Measurements from ENCODE around the gene LENG1.
"Not testable (repeated sequence)": the region's sequence is repeated elsewhere in the genome, so short reads cannot be mapped to it uniquely, and the experiment has no call there.

Gene LENG1

DNA sequence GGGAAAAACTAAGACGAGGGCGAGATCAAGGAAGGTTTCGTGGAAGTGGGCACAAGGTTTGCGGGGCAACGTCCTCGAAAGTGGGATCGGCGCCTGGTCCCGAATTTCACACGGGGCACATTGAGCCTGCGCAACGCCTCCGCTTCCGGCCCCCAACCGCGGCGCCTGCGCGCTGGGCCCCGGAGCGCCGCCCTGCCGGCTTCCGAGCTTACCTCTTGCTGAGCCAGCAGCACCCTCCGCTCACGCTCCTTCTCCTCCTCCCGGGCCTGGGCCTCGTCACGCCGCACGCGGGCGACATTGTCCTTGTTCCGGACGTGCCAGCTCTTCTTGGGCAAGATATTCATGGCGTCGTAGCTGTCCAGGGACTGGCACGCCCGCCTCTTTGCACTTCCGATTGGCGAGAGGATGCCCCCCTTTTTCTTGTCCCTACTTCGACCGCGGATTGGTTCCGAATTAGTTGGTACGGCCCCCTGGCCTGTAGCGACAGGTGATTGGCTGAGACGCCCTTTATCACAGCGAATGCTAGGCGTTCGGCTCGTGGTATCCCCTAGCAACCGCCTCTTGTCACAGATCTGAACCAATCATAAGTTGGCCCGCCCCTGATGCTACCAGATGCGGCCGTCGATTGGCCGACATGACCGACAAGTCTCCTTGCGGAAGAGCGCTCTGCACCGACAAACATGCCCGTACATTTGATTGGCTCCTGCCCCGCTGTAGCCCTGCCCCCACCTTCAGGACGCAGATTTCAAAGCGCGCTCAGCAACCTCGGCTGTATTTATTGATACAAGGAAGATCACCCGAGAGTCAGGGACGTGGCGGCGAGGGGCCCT, at the start of gene LENG1:
Gene LENG1, minus strand, starts transcription at position 370 of the 830 bp plus-strand sequence. Its CDS starts 26 bp downstream, at position 344.
- DNase-seq = peak; percentile 100

- no peak for DNase-seq
Measured at GRCh38 chr19:54208784-54209057, 49.2 kb upstream of the LENG1 start.

DNA sequence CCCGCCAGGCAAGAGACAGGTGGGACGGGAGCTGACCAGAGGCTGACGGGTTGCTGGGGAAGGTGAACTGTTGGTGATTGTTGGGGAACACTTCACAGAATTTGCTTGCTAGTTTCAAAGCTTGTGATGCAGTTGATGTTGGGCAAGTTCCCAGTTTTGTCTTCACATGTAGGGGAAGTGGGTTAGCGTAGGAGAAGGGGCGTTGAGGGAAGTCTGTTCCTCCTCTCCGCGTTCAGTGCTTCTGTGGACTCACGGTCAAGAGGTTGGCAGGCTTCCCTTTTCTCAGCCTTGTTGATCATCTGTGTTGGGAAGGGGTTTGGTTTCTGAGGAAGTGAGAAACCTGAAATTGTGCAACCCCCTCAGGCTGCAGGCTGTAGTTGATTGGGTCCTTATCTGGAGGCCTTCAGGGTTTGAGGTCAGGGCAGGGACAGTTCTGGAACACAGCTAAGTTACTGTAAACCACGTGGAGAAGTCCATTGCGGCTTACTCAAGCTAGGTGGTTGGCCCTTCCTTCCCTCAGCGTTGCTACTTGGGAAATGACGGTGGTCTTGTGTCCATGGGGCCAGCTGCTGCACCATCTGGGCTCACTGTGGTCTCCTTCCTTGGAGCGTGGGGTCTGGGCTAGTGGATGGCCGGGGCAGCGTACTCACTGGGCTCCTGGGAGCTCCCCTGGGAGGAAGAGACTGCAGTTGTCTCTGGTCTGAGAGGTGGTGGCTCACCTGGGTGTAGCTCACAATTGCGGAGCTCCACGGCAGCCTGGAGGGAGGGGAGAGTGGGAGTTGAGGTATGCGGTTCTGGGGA, 48.7 kb upstream of the LENG1 start:
- DNase-seq = no peak

DNA sequence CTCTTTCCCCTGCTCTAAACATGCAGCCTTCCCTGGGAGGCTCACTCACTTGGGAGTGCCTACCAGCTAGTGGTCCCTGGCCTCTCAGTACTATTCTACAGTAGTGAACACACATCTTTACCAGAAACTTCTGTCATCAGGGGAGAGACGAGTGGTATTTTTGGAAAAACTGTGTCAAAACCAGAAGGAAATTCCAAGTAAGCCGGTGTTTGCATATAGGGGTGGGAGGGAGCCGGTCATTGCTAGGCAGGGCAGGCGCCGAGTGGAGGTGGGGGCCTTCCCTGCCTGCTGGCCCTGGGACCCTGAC, 48.1 kb upstream of the LENG1 start:
- no peak for DNase-seq

DNA sequence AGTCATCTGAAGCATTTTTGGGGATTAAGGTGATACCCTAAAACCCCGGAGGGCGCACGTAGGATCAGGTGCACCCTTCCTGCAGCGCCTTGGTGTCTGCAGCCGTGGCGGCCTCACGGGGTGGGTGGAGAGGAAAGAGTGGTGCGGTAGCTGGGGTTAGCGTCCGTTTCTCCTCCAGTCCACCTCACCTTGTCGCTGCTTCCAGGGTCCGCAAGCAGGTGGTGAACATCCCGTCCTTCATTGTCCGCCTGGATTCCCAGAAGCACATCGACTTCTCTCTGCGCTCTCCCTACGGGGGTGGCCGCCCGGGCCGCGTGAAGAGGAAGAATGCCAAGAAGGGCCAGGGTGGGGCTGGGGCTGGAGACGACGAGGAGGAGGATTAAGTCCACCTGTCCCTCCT, 47.7 kb upstream of the LENG1 start:
- not testable (repeated sequence) for DNase-seq

GRCh38 chr19:54206831-54207177, 47.3 kb upstream of the LENG1 start:
- no peak for DNase-seq

DNA sequence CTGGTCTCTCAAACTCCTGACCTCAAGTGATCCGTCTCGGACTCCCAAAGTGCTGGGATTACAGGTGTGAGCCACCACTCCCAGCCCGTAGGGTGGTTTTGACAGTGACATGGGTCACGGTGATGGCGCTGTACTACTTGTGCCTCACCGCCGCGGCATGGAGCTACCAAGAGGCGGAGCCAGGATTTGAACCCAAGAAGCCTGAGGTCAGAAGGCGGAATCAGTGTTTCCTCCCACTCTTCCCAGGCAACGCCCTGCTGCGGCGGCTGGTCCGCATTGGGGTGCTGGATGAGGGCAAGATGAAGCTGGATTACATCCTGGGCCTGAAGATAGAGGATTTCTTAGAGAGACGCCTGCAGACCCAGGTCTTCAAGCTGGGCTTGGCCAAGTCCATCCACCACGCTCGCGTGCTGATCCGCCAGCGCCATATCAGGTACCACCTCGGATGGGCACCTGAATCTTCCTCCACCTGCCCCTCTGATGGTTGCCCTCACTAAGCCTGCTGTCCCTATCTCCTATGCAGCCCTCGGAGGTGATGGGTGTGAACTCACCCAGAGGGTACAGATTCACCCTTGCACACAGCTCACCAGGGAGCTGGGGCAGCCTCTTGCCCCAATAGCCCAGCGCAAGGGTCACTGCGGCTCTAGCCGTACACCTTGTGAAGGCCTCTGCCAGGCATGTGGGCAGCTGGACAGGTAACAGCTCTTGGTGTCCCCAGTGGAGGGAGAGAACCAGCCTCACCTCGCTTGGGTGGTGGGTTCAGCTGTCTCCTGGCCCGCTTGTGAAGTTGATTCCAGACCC, 46.7 kb upstream of the LENG1 start:
- no peak for DNase-seq

DNA sequence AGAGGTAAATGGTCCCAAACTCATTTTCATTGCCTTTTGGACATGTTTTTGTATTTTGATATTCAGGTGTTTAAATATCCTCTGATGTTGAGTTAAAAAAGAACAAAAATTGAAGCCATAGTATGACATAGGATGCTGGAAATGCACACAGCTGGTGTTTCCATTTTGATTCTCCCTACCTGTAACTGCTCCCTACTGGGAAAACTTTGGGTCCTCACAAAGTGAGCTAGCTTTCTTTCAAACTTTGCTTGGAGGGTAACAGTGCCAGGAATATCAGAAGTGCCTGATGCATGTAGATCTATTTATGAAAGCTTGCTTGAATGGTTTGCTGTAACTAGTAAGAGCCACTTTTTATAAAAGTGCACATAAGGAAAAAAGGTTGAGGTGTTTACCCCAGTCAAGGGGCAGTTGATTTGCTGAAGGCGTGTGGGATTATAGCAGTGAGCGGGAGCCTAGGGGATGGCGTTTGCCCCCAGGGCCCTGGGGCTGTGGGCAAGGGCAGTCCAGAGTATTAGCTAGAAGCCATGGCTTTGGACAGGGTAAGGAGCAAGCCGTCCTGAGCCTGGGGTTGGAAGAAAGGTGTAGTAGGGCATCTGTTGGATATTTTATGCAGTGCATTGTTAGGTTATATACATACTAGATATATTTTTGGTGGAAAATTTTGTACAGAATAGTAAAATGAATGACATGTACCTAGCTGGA, 45.4 kb upstream of the LENG1 start:
- no peak for DNase-seq

DNA sequence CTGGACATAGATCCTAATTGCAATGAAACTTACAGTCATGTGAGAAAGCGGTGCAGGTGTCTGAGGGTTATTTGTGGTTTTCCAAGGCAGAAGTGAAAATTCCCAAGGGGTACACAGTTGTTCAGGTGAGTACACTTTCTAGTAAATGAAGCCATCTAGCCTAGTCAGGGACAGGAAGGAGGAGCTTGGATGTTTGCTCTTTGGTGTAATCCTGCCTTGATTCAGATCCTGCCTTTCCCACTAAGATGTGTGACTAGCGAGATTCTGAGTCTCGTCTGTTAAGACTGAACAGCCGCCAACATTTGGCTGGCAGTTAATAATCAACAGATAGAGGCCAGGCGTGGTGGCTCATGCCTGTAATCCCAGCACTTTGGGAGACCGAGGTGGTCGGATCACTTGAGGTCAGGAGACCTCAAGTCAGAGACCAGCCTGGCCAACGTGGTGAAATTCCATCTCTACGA, 43.7 kb upstream of the LENG1 start:
- no peak for DNase-seq

DNA sequence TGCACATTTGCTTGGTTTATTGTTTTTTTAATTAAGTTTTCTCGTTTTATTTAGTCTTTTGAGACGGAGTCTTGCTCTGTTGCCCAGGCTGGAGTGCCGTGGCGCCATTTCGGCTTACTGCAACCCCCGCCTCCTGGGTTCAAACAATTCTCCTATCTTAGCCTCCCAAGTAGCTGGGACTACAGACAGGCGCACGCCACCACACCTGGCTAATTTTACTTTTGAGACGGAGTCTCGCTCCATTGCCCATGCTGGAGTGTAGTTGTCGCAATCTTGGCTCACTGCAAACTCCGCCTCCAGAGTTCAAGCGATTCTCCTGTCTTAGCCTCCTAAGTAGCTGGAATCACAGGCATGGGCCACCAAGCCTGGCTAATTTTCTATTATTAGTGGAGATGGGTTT, 42.5 kb upstream of the LENG1 start:
- no peak for DNase-seq

DNA sequence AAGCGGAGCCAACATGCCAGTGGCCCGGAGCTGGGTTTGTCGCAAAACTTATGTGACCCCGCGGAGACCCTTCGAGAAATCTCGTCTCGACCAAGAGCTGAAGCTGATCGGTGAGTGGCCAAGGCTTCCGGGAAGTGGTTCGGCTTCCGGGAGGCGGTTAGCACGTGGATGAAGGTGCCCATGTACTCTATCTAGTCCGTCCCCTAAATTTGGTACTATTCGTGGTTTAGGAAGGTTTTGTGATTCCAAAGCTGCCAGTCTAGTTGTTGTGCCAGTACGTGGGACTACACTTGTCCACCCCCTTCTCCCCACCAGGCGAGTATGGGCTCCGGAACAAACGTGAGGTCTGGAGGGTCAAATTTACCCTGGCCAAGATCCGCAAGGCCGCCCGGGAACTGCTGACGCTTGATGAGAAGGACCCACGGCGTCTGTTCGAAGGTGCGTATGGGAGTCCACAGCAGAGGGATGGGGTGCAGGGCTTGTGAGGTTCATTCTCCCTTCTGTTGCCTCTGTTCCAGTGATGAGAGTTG, 41.7 kb upstream of the LENG1 start:
- no peak for DNase-seq

DNA sequence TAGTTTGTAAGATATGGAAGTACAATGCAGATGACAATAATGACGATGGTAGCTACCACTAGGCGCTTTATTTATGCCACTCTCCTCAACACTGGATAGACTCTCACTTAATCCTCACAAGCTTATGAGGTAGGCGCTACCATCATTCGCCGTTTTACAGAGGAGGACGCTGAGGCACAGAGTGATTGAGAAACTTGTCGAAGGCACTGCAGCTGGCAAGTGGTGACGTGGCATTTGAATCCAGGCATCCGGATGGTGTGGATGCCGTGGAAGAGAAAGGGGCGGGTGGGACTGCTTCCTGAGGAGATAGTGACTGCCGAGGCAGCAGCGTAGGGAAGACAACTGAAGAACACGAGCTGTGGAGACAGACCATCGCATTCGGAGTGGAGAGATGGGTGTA, 39.9 kb upstream of the LENG1 start:
- no peak for DNase-seq

DNA sequence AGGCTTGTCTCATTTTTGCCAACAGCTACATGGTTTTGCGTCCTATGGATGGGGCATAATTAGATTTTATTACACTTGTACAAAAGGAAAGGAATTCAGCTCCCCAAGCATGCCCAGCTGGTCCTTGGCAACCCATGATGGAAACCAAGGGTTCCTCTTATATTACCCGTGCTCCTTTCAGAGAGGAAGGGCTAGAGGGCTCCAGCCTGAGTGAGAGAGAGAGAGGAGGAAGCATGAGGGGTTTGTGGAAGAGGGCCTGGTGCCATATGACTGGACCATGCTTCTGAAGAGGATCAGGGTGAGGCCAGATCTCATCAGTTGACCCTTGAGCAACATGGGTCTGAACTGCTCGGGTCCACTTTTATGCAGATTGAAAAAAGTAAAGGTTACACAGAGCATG, 37.6 kb upstream of the LENG1 start:
- no peak for DNase-seq

DNA sequence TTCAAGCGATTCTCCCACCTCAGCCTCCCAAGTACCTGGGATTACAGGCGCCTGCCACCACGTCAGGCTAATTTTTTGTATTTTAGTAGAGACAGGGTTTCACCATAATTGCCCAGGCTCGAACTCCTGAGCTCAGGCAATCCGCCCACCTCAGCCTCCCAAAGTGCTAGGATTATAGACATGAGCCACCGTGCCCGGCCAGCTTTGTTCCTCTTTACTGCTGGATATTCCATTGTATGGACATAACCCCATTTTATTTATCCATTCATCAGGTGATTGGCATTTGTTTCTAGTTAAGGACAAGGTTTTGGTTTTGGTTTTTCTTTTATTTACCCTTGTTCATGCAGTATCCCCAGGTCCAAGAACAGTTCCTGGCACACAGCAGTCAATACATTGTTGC, 37.0 kb upstream of the LENG1 start:
- no peak for DNase-seq

GRCh38 chr19:54194463-54194862, 34.9 kb upstream of the LENG1 start:
- DNase-seq = not testable (repeated sequence)

DNA sequence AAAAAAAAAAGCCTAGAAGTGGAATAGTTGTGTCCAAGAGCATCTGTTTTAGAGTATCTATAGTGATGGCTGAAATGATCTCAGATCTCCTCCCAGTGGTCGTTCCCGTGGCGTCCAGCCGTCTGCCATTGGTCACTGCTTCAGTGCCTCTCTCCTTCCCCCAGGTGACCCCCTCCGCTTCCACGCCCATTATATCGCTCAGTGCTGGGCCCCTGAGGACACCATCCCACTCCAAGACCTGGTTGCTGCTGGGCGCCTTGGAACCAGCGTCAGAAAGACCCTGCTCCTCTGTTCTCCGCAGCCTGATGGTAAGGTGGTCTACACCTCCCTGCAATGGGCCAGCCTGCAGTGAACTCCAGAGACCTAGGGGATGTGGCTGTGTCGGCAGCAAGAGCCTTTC, 33.5 kb upstream of the LENG1 start:
- no peak for DNase-seq

DNA sequence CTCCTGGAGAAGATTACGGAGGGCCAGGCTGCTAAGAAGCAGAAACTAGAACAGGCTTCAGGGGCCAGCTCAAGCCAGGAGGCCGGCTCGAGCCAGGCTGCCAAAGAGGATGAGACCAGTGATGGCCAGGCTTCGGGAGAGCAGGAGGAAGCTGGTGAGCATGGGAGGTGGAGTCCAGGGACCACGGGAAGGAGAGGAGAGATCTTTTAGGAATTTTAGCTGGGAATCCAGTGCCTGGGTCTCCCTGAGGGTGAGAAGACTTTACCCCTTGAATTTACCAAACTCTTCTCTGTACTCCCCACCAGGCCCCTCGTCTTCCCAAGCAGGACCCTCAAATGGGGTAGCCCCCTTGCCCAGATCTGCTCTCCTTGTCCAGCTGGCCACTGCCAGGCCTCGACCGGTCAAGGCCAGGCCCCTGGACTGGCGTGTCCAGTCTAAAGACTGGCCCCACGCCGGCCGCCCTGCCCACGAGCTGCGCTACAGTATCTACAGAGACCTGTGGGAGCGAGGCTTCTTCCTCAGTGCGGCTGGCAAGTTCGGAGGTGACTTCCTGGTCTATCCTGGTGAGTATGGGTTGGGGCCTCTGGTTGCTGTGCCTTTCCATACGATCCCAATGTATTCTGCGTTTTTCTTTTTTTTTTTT, 32.4 kb upstream of the LENG1 start:
- no peak for DNase-seq

GRCh38 chr19:54191011-54191810, 31.7 kb upstream of the LENG1 start, which contains the start of gene TSEN34:
Gene TSEN34, plus strand, starts transcription at chr19:54191308. Its CDS starts 57 bp downstream, at chr19:54191365.
- peak; percentile 73 for DNase-seq

- DNase-seq = peak; percentile 99
Measured at GRCh38 chr19:54190503-54191010, 31.0 kb upstream of the LENG1 start.

DNA sequence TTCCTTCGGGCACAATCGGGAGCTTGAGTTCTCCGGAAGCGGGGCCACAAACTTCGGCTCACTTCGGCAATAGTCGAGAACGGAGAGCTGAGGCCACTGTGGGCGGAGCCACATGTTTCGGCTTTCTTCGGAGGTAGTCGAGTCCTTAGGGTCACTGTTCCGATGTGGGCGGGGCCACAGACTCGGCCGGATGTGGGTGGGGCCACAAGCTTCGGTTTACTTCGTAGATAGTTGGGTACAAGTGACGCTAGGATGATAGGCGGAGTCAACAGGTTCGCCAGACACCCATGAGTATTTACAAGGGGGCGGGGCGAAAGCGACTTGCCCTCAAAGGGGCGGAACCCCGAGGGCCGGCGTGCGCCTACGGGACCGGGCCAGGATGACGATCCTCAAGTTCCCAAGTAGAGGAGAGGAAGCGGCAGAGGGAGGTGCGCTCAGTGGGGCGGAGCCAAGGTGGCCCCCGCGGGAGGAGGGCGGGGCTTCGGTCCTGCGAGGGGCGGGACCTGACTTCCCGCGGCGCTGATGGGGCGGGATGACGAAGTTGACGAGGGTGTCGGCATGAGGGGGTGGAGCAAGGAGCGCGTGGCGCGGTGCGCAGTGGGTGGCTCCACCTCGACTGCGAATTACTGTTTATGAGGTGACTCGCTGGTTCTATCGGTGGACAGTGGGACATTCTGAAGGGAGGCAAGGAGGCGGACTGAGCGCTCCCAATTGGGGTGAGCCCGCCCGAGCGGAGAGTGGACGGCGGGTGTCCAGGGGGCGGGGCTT, 30.4 kb upstream of the LENG1 start:
- DNase-seq = peak; percentile 100
